GM12865 (cell line): ENCODE data around the gene NR6A1.

Experiments
- DNase-seq: peaks from one replicate; pipeline ENCODE4 v3.0.0; 2010; ENCODE audit warnings: low read depth
- H3K4me3 ChIP-seq: 2 replicates; pipeline ENCODE4 v1.5.1; 2011; ENCODE audit warnings: mild to moderate bottlenecking, low read depth, low read length, control low read depth
- TF ChIP-seq, protein P1 (sequence below): IDR thresholded peaks from 2 replicates; pipeline ENCODE4 v1.5.1; 2011; ENCODE audit warnings: low read length, control low read depth, low read depth, inconsistent platforms; ENCODE audit not compliant: insufficient read depth; ENCODE audit errors: missing control alignments

Gene NR6A1

DNA sequence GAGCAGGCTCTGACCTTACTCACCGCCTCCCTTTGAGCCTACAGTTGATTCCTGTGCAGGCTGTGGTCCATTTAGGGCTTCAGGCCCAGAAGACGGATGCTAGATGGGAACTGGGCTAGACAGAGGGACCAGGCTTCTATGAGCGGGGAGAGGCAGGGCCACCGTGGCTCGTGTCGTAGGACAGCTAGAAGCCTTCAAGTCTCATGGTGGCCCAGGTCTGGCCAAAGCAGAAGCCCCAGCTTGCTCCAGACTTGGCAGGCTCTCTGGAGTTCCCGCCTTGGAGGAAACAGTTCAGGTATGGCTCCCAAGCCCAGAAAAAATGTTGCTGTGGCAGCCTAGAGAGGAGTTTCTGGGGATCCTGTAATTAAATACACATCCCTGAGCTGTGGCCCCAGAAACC, 253.0 kb downstream of the NR6A1 start:
- H3K4me3 ChIP-seq: no peak overlapping the region
- TF ChIP-seq, protein P1, sequence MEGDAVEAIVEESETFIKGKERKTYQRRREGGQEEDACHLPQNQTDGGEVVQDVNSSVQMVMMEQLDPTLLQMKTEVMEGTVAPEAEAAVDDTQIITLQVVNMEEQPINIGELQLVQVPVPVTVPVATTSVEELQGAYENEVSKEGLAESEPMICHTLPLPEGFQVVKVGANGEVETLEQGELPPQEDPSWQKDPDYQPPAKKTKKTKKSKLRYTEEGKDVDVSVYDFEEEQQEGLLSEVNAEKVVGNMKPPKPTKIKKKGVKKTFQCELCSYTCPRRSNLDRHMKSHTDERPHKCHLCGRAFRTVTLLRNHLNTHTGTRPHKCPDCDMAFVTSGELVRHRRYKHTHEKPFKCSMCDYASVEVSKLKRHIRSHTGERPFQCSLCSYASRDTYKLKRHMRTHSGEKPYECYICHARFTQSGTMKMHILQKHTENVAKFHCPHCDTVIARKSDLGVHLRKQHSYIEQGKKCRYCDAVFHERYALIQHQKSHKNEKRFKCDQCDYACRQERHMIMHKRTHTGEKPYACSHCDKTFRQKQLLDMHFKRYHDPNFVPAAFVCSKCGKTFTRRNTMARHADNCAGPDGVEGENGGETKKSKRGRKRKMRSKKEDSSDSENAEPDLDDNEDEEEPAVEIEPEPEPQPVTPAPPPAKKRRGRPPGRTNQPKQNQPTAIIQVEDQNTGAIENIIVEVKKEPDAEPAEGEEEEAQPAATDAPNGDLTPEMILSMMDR: no peak
- no peak for DNase-seq

DNA sequence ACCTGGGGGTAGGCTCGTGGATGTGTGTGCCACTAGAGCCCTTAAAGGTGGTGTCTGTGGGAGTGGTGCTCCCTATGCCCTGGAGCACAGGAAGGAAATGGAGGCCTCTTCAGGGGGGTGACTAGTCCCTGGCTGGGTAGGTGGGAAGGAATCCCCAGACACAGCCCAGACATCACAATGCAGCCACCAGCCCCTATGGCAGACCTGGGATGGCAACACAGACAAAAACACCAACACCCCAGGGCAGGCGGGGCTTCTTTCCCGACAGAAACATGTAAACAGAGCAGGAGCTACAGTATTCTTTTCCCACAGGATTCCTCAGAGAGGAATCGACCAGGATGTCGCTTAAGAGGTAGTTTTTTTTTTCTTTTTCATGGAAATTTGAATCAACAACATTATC, 253.5 kb downstream of the NR6A1 start:
- TF ChIP-seq, protein P1: no peak
- DNase-seq: no peak
- no peak overlapping the region for H3K4me3 ChIP-seq

DNA sequence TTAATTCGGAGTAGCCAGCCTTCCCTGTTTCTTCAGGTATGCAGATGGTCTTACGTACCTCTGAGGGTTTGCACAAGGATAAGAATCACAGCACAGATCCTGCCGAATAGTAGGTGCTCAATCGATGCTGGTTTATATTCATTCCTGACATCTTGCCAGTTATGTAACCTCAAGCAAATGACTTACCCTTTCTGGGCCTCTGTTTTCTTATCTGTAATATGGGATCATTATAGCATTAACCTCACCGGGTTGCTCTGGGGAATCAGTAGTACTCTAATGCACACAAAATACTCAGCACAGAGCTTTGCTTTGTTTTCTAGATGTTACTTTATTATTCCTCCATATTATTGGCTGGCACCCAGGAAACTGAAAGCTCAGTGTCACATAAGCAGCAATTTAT, 256.2 kb downstream of the NR6A1 start:
- H3K4me3 ChIP-seq: no peak overlapping the region
- DNase-seq: no peak
- TF ChIP-seq, protein P1: no peak

DNA sequence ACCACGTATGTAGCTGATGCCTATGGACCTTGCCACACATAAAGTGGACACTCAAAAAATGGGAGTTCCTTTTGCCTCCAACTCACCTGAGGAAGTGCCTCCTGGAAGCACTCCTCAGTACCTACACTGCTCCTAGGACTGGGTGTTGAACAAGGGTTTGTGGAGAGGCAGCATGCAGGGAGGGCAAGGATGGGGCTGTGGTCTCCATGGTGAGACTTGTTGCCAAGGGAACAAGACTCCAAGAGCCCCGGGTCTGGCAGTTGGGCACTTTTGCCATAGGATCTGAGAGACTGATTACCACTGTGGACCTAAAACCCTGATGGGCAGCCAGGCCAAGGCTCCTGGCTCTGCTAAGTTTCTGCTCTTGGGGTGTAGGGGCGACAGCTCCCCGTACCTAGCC, 257.0 kb downstream of the NR6A1 start:
- DNase-seq: no peak
- H3K4me3 ChIP-seq: no peak overlapping the region
- TF ChIP-seq, protein P1: no peak

DNA sequence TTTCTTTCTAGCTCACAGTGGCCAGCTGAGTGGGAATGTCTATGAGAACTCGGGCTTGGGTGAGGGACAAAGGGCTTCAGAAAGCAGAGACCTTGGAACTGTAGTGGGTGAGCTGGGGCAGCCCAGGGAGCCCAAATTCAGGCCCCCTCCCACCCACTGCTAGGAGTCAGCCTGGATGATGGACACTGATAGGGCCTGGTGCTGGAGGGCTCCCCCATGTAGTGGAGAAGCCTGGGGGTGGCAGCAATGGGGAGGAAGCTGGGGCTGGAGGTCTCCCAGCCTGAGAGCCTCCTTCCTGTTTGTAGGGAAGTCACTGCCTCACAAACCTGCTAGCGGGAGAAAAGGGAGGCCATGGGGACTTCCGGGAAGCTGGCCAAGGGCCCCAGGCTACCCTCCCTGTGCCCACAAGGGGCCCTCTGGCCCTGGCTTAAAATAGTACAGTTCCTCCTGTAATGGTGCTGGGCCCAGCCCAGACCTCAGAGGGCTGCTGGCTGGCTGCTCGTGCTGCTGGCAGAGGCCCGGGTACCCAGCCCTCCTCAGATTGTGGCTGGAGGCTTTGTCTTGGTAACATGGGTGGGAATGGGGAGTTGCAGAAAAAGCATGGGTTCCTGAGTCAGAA, 257.6 kb downstream of the NR6A1 start:
- no peak overlapping the region for H3K4me3 ChIP-seq
- TF ChIP-seq, protein P1: no peak
- no peak for DNase-seq

DNA sequence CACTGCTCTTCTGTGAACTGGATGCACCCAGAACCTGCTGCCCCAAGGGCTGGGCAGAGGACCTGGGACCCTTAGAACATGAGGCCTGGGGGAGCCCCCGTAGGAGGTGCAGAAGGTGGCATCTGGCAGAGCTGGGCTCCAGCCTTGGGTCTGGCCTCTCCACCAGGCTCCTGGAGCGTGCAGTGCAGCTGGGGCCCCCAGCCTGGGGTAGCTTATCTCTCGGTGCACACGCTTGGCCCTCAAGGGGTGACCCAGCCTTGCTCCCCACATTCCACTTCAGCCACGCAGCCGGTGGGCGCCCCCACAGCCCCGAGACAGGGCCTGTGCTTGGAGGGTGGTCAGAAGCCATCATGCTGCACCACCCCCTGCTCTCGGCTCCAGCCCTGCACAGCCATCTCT, 258.3 kb downstream of the NR6A1 start:
- no peak overlapping the region for H3K4me3 ChIP-seq
- DNase-seq: no peak
- TF ChIP-seq, protein P1: no peak

DNA sequence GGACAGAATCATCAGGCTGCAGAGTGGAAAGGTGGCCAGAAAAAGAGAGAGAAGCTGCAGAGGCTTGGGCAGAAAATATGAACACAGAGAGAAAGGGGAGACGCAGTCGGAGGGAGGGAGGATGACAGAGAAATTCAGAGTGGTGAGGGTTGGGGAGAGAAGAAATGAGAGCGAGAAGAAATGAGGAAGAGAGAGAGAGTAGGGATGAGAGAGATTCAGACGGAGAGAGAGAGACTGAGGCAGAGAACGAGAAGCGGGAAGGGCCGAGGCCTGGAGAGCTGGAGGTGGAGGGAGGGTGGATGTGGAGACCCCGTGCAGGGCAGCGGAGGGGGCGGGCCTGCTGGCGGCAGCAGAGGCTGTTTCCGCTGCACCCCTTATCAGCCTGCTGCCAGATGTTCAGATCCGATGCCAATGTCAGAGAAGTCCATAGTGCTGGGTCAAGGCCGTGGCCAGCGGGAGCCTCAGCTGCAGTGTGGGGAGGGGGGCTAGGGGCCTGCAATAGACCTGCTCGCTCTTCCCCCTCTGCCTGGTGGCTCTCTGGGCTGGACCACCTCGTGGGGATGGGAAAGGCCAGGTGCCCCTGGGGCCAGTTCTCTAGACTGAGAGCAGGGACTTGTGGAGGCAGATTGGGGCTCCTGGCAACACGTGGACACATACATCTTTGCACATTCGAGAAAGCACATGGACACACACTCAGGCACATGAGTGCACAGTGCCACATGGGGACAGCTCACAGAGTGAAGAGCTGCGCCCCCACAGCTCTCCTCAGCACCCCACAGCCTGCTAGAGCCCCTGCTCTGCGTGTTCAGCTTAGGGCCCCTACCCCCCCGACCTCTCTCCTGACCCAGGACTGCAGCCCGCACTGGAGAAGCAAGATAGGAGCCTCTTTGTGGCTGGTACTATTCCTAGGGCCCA, 259.0 kb downstream of the NR6A1 start:
- TF ChIP-seq, protein P1: no peak
- no peak overlapping the region for H3K4me3 ChIP-seq
- no peak for DNase-seq
